NCI-H446 treated with DMSO at 0.1 percent for 48 hours (cell line): ENCODE results near the gene BLOC1S6.
A peak's percentile ranks its signal among the peaks of the same experiment; 100 is the strongest.

Source experiments
- DNase-seq: peaks from one replicate; lab custom pipeline; 2025; lab: John Stamatoyannopoulos, UW

BLOC1S6 gene, protein sequence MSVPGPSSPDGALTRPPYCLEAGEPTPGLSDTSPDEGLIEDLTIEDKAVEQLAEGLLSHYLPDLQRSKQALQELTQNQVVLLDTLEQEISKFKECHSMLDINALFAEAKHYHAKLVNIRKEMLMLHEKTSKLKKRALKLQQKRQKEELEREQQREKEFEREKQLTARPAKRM

DNA sequence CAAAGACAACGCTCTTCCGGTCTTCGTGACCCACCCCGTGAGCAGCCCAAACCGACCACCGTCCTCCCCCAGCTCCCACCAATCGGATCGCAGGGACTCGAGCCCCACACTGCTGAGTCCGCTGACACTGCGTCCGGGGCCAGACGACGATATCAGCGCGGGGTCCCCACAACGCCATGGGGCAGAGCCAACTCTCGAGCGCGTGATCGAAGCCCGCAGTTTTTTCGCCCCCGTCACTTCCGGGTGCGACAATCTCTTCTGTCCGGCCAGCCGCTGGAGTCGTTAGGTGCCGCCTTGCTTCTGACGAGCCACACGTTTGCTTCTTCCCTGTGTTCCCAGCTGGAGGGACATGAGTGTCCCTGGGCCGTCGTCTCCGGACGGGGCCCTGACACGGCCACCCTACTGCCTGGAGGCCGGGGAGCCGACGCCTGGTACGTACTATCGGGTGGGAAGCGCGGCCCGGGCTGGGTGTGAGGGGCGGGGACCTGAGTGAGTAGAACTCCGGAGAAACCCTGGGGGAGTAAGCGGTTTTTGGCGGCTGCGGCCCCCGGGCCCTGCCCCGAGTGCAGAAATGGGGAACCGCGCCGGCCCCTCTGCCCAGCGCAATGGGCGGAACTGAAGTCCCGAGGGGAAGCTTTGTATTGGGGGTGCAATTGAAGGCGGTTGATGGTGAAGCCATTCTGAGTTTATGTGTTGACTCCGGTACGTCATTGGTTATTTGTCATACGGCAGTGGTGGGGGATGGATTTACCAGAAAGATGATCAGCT lies at the start of gene BLOC1S6:
Gene BLOC1S6 (plus strand): TSS at position 285 of the 768 bp plus-strand sequence. CDS start 65 bp downstream, at position 350.
- peak; percentile 72 for DNase-seq

DNA sequence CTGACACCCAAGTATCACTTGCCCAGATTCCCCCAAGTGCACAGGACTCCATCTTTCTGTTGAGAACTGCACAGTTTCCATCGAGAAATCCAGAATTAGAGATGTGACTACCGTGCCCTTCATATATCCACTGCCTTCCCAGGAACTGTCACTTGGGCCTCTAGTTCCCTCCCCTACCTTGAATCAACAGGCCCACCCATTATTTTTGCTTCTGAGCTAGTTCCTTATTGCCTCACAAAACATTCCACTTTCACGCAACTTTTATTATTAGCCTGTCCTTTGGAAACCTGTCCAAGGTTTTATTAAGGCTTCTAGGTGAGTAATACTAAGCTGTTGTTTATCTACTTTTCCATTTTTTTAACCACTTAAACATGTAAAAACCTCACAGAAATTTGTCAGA lies 47.5 kb upstream of the BLOC1S6 start:
- DNase-seq, result no peak

DNA sequence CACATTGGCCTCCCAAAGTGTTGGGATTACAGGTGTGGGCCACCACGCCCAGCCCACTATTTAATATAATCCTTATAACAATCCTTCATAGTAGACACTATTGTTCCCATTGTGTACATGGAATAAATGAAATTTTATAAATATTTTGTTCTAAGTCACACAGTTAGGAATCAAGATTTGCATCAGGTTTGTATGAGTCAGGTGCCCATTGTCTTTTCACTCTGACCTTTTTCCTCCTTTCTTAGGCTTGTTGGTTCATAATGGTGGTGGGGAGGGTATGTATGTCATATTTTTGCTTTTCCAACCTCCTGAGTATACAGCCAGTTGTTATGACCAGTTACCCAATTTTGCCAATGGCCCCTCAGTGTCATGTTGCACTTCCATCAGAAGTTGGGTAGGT lies 46.6 kb upstream of the BLOC1S6 start:
- no peak for DNase-seq

DNA sequence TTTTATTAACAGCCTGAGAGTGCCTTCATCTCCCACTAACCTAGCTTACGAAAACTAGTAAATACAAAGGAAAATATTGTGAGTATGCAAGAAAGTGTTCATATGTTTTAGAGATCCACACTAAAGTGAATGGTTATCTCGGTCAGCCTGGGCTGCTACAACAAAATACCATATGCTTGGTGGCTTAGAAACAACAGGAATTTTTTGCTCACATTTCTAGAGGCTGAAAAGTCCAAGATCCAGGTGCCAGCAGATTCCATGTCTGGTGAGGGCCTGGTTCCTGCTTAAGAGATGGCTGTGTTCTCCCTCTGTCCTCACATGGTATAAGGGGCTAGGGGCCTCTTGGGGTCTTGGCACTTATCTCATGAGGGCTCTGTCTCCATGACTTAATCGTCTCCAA lies 44.1 kb upstream of the BLOC1S6 start:
- DNase-seq, result no peak

DNA sequence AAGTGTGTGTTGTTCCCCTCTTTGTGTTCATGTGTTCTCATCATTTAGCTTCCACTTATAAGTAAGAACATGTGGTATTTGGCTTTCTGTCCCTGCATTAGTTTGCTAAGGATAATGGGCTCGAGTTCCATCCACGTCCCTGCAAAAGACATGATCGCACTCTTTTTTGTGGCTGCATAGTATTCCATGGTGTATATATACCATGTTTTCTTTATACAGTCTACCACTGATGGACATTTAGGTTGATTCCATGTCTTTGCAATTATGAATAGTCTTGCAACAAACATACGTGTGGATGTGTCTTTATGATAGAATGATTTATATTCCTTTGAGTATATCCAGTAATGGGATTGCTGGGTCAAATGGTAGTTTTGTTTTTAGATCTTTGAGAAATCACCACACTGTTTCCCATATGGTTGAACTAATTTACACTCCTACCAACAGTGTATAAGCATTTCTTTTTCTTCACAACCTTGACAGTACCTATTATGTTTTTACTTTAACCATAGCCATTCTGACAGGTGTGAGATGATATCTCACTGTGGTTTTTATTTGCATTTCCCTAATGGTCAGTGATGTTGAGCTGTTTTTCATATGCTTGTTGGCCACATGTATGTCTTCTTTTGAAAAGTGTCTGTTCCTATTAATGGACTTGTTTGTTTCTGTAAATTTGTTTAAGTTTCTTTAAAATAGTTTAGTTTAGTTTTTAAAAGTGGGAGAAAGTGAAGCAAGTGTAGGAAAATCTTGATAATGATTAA lies 42.7 kb upstream of the BLOC1S6 start:
- DNase-seq, result no peak

DNA sequence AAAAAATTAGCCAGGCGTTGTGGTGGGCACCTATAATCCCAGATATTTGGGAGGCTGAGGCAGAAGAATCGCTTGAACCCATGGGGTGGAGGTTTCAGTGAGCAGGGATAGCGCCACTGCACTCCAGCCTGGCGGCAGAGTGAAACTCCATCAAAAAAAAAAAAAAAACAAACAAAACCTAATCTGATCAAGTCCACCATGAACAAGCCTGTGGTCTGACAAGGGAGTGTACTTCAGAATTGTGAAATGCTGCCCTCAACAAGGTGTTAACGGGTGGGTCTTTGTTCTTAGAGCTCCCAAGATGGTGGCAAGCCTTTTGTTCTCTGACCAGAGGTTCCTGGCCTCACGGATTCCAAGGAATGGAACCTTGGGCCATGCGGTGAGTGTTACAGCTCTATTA lies 40.4 kb upstream of the BLOC1S6 start:
- no peak for DNase-seq

DNA sequence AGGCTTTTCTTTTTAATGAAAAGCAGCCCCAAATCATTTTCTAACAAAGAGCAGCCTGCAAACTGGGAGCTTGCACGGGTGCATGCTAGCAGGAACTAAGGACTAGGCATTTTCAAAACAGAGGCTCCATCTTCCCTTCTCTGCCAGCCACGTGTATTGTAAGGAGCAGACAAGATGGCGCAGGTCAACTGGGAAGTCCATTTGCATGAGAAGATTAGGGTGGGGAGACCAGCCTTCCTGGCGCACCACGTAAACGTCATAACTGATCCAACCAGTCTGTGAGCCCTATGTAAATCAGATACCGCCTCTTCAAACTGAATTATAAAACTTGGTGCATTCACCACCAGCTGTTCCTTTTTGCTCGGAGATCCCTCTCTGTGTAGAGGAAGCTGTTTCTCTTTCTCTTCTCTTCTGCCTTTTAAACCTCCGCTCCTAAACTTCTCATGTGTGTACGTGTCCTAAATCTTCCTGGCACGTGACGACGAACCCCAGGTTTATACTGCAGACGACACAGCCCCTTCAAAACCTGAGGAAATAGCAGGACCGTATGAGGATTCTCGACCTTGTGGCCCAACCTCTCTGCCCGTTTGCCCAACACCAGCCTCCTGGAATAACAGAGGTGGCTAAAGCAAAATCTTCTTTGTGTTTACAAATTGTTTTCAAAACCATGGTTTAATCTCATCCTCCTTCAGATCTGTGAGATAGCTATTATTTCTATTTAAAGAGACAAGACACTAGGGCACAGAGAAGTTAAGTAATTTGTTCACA lies 38.2 kb upstream of the BLOC1S6 start:
- DNase-seq, result no peak

DNA sequence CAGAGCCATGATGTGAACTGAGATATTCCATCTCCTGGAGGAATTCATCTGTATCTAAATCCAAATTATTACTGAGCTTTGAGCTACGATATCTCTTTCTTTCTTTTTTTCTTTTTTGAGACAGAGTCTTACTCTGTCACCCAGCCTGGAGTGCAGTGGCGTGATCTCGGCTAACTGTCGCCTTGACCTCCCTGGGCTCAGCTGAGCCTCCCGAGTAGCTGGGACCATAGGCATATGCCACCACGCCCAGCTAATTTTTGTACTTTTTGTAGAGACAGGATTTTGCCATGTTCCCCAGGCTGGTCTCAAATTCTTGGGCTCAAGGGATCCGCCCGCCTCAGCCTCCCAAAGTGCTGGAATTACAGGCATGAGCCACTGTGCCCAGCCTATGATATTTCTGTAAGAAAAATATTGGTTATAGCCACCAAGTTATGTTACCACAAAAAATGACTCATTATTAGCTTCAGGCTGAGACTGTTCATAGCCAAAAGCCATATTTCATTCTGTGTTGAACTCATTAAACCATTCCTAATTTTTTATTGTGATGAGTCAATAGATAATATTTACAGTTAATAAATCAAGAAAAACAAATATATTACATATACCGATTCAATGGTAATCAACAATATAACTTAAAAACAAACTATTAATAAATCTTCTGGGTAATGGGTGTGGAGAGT lies 37.5 kb upstream of the BLOC1S6 start:
- DNase-seq, result no peak

DNA sequence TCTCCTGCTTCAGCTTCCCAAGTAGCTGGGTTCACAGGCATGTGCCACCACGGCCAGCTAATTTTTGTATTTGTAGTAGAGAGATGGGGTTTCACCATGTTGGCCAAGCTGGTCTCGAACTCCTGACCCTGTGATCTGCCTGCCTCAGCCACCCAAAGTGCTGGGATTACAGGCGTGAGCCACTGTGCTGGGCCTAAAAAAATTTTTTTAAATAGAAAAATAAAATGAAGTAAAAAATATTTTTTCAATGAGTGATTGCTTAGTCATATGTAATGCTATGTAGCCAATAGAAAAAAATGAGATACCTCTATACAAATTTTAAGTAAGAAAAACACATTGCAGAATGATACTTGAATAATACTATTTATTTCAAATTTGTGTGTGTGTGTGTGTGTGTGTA lies 36.7 kb upstream of the BLOC1S6 start:
- DNase-seq, result no peak

DNA sequence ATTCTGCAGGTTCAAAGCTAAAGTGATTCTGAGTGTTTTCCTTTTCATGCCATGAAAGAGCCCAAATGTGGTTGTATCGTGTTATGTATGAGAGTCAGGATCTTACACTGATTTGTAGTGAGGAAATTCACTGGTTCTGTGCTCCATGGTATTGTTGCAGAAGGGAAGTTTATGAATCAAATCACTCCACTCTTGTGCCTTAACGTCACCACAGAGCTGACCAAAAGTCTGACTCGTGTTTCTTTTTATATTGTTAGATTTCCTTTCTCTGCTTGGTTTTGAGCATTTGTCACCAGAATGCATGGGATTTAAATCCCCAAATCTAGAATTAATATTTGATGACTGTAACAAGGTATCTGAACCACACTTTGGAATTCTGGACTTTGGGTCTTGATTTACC lies 35.5 kb upstream of the BLOC1S6 start:
- DNase-seq, result no peak

DNA sequence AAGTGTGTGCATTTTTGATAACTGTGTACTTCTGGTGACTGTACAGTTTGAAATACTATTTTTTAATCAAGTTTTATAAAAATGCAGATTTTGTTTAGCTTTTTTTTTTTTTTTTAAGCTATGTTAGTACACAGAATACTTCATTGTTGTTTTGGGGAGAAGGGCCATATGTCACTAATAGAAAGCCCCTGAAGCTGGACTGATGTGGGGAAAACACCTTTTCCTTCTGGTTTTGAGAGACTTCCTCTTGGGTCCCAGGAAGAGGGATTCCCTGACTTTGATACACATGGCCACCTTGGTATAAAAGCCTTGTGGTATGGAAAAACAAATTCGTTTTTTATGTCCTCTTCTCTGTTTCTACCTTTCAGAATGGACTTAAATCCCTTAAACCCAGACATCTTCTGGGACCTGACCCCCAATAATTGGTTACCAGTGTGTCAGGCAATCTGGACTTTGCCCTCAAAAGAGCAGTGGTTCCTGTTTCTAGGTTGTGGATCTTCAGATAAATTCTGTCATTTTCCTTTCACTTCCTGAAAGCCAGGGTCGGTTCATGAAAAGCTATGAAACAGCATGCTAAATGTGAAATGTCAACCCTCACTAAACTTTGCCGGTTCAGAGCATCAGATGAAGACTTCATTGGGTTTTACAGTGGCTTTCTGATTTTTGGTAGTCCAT lies 31.1 kb upstream of the BLOC1S6 start:
- DNase-seq, result no peak

DNA sequence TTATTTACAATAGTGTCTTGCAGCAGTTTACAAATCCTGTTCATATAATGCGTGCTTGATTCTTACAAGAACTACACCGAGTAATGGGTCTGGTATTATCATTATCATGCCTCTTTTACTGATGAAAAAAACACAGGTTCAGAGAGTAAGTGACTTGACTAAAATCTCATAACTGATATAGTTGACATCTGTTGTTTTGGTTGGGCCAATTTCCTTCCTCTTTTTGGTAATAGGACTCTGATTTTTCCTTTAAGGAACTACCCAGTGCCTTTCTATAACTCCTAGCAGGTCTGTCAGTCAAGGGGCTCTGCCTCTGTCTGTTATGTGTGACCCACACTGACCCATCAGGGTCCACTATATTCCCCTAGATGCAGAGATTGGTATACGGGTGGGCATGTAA lies 14.6 kb upstream of the BLOC1S6 start:
- no peak for DNase-seq

DNA sequence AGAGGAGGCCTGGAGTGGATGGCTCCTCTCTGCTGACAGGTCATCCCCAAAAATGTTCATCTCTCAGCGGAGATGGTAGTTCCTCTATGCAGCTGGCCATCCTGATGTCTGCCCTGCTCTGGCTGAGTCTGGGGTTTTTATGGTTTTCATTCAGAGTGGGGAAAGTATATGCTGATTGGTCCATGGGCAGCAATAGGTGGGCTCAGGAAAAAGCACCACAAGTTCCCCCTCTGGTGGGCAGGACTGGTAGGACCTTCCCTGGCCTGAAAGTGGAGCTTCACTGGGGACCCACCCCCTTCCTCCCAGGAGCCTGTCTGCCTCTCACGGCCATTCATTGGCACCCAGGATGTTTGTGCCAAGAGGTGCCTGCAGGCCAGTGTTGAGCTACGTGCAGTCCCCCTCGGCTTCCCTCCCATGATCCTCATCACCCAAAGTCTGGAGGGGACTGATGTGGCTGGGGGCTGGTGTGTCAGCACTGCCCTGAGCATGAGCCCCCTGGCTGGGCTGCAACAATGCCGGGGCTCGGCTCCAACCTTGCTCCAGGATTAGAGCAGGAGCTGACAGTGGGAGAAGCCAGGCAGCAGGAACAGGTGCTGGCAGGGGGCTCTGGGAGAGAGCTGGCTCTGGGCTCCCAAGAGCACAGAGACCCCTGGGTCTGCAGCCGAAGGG lies 13.1 kb upstream of the BLOC1S6 start:
- no peak for DNase-seq

DNA sequence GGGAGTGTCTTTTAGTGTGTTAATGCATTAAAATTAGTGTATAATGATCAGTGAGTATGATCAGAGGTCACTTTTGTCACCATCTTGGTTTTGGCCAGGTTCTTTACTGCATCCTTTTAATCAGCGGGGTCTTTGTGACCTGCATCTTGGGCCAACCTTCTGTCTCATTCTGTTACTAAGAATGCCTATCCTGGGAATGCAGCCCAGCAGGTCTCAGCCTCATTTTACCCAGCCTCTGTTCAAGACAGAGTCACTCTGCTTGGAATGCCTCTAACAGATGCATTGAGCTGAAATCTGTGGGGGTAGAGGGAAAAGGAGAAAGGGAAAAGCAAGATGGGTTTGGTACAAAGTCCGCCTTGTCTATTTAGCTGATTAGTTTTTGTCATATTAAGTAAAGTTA lies 5.3 kb upstream of the BLOC1S6 start:
- DNase-seq, result no peak

DNA sequence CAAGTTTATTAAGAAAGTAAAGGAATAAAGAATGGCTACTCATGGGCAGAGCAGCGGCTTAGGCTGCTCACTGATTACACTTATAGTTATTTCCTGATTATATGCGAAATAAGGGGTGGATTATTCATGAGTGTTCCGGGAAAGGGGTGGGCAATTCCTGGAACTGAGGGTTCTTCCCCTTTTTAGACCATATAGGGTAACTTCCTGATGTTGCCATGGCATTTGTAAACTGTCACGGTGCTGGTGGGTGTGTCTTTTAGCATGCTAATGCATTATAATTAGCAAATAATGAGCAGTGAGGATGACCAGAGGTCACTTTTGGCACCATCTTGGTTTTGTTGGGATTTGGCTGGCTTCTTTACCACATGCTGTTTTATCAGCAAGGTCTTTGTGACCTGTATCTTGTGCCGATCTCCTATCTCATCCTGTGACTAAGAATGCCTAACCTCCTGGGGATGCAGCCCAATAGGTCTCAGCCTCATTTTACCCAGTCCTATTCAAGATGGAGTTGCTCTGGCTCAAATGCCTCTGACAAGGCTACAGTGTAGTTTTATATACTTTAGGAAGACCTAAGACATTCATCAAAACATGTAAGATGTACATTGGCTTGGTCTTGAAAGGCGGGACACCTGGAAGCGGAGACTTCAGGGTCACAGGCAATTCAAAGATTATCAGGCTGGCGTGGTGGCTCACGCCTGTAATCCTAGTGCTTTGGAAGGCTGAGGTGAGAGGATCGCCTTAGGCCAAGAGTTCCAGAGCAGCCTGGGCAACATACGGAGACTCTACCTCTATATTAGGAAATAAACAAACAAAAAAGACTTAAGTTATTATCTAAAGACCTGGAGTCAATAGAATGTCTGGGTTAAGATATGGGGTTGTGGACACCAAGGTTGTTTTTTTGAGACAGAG lies 3.2 kb upstream of the BLOC1S6 start:
- no peak for DNase-seq

DNA sequence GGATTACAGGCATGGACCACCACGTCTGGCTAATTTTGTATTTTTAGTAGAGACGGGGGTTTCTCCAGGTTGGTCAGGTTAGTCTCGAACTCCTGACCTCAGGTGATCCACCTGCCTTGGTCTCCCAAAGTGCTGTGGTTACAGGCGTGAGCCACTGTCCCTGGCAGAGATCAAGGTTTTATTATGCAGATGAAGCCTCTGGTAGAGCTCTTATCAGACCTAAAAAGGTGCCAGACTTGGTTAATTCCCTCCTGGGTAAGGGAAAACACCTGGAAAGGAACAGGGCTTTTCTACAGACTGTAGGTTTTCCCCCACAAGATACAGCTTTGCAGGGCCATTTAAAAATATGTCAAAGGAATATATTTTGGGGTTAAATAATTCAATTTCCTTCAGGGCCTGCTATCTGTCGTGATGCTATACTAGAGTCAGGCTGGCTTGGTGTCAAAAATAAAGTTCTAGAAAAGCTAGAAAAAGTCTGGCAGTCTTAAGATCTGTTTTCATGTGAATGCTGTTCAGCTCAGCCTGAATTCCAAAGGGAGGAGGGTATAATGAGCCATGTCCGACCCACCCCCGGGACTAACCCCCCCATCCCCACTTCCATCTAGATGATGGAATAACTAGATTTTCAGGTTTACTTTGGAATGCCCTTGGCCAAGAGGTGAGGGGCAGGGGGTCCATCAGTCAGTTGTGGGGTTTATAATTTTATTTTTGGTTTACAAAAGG lies 1.9 kb upstream of the BLOC1S6 start:
- no peak for DNase-seq

DNA sequence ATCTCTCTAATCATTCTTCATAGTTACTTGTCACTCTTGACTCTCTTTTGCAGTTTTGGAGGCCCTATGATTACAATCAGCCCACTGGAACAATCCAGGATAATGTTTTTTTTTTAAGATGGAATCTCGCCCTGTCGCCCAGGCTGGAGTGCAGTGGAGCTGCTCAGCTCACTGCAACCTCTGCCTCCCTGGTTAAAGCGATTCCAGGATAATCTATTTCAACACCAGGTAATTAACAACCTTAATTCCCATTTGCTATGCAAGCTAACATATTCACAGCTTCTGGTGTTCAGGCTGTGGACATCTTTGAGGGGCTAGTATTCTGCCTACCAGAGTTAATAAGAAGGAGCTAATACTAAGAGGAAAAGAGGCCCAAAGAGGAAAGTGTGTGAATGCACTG lies 1.1 kb upstream of the BLOC1S6 start:
- DNase-seq, result no peak

DNA sequence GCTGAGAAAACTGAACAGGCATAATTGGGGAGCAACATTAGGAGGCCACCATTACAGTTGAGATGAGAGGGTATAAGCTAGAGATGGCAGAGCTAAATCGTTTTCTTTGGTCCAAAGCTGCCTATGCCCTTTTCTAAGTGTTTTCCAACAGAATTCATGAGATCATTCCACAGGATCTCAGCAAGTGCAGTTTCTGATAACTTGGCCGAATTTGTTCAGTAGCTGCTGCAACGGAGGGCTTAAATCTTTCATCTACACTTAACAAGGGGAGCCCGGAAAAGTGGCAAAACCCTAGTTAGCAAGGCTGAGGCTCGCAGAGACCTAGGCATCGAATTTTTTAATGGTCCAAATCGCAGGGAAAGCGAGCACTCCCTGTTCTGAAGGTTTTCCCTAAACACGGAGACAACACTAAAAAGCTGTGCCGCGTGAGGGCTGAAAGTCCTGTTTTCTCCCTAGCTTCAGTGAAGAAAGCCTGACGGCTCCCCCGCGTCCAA lies 531 bp upstream of the BLOC1S6 start:
- DNase-seq, result no peak

DNA sequence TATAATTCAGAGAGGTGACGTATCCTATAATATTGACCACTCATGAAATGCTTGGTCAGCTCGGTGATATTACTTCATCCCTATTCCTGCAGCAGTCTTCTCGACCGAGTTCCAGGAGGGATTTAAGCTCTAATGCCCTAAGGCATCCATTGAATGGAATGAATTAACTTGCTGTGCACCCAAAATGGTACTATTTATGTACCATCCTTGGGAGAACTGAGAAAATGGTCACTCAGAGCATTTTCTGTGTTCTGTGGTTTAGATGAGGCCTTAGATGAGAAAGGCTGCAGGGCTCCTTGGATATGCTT lies 638 bp downstream of the BLOC1S6 start:
- no peak for DNase-seq
